Measurements from ENCODE around the gene PRUNE2. TPM values are rescaled to one million over a fixed set of nuclear protein-coding genes. Genes with fewer than 3 reads are reported as not detected.

Gene PRUNE2
- total RNA-seq, 3 donors from 2014 or later: 4.6 to 14.7 (median 12.0) TPM

DNA sequence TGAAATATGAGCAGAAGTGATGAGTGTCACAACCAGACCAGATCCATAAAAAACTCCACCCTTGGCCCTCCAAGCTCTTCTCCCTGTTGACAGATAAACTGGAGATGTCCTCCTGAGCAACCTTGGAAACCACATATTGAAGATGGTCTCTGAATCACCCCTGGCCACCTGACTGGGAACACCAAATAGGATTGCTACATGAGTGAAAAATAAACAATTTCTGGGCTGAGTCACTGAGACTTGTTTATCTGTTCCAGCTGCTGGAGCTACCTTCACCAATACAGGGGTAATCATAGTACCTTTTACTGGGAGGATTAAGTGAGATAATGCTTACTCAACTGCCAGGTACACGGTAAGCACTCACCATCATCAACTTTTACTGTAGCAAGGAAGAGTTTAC, 88.4 kb downstream of the PRUNE2 start:
- Histone ChIP-seq H3K27ac (no peak overlapping the region), H3K9me3 (no peaks in the 10 kb centered on the region), H3K4me3 (no peak overlapping the region), H3K36me3 (no peaks in the 10 kb centered on the region), H3K27me3 (no peaks in the 10 kb centered on the region), H3K4me1 (no peaks in the 10 kb centered on the region)
- intact Hi-C loops (cut with DNase I; ENCODE audit: low total_unique reads): no loop called here
- TF ChIP-seq, protein P1, sequence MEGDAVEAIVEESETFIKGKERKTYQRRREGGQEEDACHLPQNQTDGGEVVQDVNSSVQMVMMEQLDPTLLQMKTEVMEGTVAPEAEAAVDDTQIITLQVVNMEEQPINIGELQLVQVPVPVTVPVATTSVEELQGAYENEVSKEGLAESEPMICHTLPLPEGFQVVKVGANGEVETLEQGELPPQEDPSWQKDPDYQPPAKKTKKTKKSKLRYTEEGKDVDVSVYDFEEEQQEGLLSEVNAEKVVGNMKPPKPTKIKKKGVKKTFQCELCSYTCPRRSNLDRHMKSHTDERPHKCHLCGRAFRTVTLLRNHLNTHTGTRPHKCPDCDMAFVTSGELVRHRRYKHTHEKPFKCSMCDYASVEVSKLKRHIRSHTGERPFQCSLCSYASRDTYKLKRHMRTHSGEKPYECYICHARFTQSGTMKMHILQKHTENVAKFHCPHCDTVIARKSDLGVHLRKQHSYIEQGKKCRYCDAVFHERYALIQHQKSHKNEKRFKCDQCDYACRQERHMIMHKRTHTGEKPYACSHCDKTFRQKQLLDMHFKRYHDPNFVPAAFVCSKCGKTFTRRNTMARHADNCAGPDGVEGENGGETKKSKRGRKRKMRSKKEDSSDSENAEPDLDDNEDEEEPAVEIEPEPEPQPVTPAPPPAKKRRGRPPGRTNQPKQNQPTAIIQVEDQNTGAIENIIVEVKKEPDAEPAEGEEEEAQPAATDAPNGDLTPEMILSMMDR (IDR thresholded peaks at IDR 0.05): no peak
- TF ChIP-seq POLR2AphosphoS5 (IDR thresholded peaks at IDR 0.05): no peak
- no peak for TF ChIP-seq POLR2A (IDR thresholded peaks at IDR 0.05)
- no peak for DNase-seq (ENCODE audit: low spot score in 2 of 2)

DNA sequence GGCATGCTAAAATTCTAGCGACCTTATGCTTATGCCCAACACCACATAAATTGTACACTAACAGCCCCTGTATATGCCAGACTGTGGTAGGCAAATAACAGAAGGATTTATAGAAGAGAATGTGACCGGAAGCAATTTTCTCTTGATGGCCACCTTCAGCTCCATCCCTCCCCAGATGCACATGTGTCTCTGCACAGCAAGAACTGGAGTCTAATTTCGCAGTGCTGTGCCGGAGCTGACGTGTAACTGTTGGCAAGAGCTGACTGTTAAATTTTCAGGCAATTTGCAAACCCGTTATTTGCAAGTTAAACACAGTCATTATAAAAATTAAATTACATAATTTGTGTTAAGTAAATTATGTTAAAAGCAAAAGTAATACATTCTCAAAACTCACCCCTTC, 93.3 kb downstream of the PRUNE2 start:
- no peak for DNase-seq (ENCODE audit: low spot score in 2 of 2)
- H3K4me1 ChIP-seq: no peaks in the 10 kb centered on the region

DNA sequence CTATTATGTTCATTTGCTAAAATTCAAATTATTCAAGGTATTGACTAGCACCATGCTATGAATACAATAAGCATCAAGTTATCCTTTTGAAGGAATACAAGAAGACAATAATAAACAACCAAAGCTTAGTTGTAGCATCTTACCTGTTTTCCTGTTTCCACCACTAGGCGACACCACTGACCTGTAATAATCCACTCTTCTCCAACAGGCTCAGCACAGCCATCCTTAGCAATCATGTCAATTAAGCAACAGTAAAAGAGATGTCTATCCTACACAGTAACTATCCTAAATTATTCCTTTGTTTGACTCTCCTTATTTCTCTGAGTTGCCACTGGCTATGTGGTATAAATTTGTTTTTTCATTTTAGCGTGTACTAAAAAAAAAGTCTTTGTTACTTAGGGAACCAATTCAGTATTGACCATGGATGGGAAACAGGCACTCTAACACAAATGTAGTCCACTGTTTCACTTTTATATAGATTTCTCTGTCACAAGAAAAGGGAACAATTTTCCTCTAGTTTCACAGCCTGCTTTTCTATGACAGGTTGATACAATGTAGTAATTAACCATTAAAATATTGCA, 95.4 kb downstream of the PRUNE2 start:
- TF ChIP-seq, protein P1 (IDR thresholded peaks at IDR 0.05): peak; percentile 64 to 91 (median 86)
- TF ChIP-seq POLR2AphosphoS5 (IDR thresholded peaks at IDR 0.05): no peak
- Histone ChIP-seq H3K27me3 (no peaks in the 10 kb centered on the region), H3K4me3 (no peak overlapping the region), H3K36me3 (no peaks in the 10 kb centered on the region), H3K4me1 (no peaks in the 10 kb centered on the region), H3K9me3 (no peaks in the 10 kb centered on the region), H3K27ac (no peak overlapping the region)
- intact Hi-C loops (cut with DNase I; ENCODE audit: low total_unique reads): no loop called here
- no peak for DNase-seq (ENCODE audit: low spot score in 2 of 2)

More for the DNA sequence above, 93.3 kb downstream of the PRUNE2 start:
- intact Hi-C loops (cut with DNase I; ENCODE audit: low total_unique reads): no loop called here
- H3K9me3 ChIP-seq: no peaks in the 10 kb centered on the region
- no peaks in the 10 kb centered on the region for H3K36me3 ChIP-seq
- no peaks in the 10 kb centered on the region for H3K27me3 ChIP-seq
- TF ChIP-seq, protein P1 (IDR thresholded peaks at IDR 0.05): no peak
- TF ChIP-seq POLR2A (IDR thresholded peaks at IDR 0.05) (no peak), POLR2AphosphoS5 (IDR thresholded peaks at IDR 0.05) (no peak)
- no peak overlapping the region for H3K4me3 ChIP-seq
- H3K27ac ChIP-seq: no peak overlapping the region

DNA sequence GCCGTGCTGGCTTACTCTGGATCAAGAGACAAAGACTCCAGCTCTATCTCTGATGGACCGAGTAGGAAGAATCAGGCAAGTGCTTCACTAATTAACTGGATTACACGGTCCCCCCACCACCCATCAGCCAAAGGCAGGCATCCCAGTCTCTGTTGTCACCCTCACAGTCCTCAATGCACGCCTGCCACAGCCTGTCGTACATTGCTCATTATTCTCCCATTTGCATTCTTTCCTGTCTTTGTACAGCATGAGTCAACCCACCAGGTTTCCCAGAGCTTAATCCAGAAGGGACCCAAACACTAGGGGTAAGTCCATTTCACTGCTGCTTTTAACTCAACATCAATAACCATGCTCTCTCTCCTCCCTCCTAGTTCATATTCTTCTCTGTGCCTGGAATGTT, 97.3 kb downstream of the PRUNE2 start:
- TF ChIP-seq POLR2AphosphoS5 (IDR thresholded peaks at IDR 0.05): no peak
- TF ChIP-seq, protein P1 (IDR thresholded peaks at IDR 0.05): no peak
- no peak for TF ChIP-seq POLR2A (IDR thresholded peaks at IDR 0.05)
- Histone ChIP-seq H3K4me3 (no peak overlapping the region), H3K9me3 (no peaks in the 10 kb centered on the region), H3K27ac (no peak overlapping the region), H3K27me3 (no peaks in the 10 kb centered on the region), H3K4me1 (no peaks in the 10 kb centered on the region), H3K36me3 (no peaks in the 10 kb centered on the region)
- DNase-seq (ENCODE audit: low spot score in 2 of 2): no peak
- intact Hi-C loops (cut with DNase I; ENCODE audit: low total_unique reads): no loop called here

DNA sequence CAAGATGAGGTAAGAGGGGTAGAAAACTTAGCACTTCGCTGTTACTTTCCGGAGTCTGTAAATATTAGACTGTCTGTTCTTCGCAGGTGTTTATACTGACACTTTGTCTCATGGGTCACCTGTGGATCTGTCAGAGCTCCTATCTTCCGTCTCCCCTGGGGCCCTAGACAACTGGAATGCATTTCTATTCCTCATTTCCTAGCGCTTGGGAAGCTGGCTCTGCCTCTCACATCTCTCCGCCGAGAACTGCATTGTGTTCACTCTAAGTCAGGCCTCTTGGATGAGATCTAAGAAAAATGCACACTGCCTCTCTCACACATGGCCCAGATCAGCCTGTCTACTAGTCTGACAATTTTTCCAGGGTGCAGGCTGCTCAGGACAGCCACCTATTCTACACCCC, 102.2 kb downstream of the PRUNE2 start:
- Histone ChIP-seq H3K36me3 (no peaks in the 10 kb centered on the region), H3K4me3 (no peak overlapping the region), H3K4me1 (no peaks in the 10 kb centered on the region), H3K27me3 (no peaks in the 10 kb centered on the region), H3K9me3 (no peaks in the 10 kb centered on the region), H3K27ac (no peak overlapping the region)
- DNase-seq (ENCODE audit: low spot score in 2 of 2): no peak
- intact Hi-C loops (cut with DNase I; ENCODE audit: low total_unique reads): no loop called here
- TF ChIP-seq POLR2A (IDR thresholded peaks at IDR 0.05) (no peak), POLR2AphosphoS5 (IDR thresholded peaks at IDR 0.05) (no peak)
- TF ChIP-seq, protein P1 (IDR thresholded peaks at IDR 0.05): no peak

All from breast epithelium (tissue), 4 donors.